GM19372 (cell line): ENCODE results near the gene MROH2A.

Source experiments
- ATAC-seq: cut with Tn5 transposase; IDR thresholded peaks from one replicate; pipeline ENCODE4 v1.9.1; 2021; ENCODE audit warnings: mild to moderate bottlenecking, low read depth, moderate library complexity; ENCODE audit not compliant: unreplicated experiment

Gene MROH2A

GRCh38 chr2:233816771-233817170 is 38.6 kb downstream of the MROH2A start:
- ATAC-seq: no peak

GRCh38 chr2:233817361-233817911 is 39.3 kb downstream of the MROH2A start:
- no peak for ATAC-seq

- no peak for ATAC-seq
Observed at GRCh38 chr2:233817995-233818638, 40.0 kb downstream of the MROH2A start.

- ATAC-seq: no peak
Observed at GRCh38 chr2:233818639-233819621, 40.8 kb downstream of the MROH2A start.

GRCh38 chr2:233819884-233820773 is 42.0 kb downstream of the MROH2A start:
- ATAC-seq: no peak

GRCh38 chr2:233820774-233821105 is 42.6 kb downstream of the MROH2A start:
- ATAC-seq: no peak

- ATAC-seq: no peak
Observed at GRCh38 chr2:233821196-233821595, 43.1 kb downstream of the MROH2A start.

GRCh38 chr2:233821709-233822100 is 43.6 kb downstream of the MROH2A start:
- ATAC-seq: no peak

- no peak for ATAC-seq
Observed at GRCh38 chr2:233822101-233822771, 44.1 kb downstream of the MROH2A start.

GRCh38 chr2:233822781-233823730 is 44.9 kb downstream of the MROH2A start:
- no peak for ATAC-seq

GRCh38 chr2:233823731-233824121 is 45.6 kb downstream of the MROH2A start:
- ATAC-seq: no peak

GRCh38 chr2:233824373-233824772 is 46.2 kb downstream of the MROH2A start:
- ATAC-seq: no peak

GRCh38 chr2:233828546-233829192 is 50.5 kb downstream of the MROH2A start:
- ATAC-seq: no peak

- no peak for ATAC-seq
Observed at GRCh38 chr2:233829193-233830110, 51.3 kb downstream of the MROH2A start.

GRCh38 chr2:233830111-233830802 is 52.1 kb downstream of the MROH2A start:
- no peak for ATAC-seq

- no peak for ATAC-seq
Observed at GRCh38 chr2:233831011-233831721, 53.0 kb downstream of the MROH2A start.
